Measurements from ENCODE around the gene IL1RAPL1.

DNA sequence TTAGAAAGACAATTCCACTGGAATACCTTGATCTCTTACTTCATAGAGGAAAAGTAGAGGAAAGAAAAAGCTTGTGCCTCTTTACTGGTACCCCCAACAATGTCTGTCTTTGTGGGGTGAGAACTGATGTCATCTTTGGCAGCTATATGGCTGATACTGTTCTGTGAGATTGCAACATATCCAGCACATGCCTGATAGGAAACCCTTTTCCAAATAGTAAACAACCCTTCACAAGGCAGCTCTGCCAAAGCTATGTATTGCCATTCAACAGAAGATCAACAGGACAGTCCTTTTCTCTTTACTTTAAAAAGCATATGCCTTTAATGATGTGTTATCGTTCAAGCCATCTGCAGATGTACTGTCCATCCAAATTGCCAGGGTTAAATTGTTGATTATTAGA lies 105.9 kb downstream of the IL1RAPL1 start:
- TF ChIP-seq, protein P1, sequence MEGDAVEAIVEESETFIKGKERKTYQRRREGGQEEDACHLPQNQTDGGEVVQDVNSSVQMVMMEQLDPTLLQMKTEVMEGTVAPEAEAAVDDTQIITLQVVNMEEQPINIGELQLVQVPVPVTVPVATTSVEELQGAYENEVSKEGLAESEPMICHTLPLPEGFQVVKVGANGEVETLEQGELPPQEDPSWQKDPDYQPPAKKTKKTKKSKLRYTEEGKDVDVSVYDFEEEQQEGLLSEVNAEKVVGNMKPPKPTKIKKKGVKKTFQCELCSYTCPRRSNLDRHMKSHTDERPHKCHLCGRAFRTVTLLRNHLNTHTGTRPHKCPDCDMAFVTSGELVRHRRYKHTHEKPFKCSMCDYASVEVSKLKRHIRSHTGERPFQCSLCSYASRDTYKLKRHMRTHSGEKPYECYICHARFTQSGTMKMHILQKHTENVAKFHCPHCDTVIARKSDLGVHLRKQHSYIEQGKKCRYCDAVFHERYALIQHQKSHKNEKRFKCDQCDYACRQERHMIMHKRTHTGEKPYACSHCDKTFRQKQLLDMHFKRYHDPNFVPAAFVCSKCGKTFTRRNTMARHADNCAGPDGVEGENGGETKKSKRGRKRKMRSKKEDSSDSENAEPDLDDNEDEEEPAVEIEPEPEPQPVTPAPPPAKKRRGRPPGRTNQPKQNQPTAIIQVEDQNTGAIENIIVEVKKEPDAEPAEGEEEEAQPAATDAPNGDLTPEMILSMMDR (conservative IDR thresholded peaks at IDR 0.05; ENCODE audit: low read length) = no peak
- no peak for TF ChIP-seq EZH2phosphoT487 (IDR thresholded peaks at IDR 0.05; ENCODE audit: borderline replicate concordance)
